GM18508 (cell line): ENCODE measurements around the gene CCT4.
"Not testable (repeated sequence)": the region's sequence is repeated elsewhere in the genome, so short reads cannot be mapped to it uniquely, and the experiment has no call there.

Experiments used
- ATAC-seq: cut with Tn5 transposase; IDR thresholded peaks from one replicate; pipeline ENCODE4 v1.9.1; 2021; ENCODE audit warnings: moderate number of reproducible peaks; ENCODE audit not compliant: insufficient read depth, unreplicated experiment

CCT4 gene, protein sequence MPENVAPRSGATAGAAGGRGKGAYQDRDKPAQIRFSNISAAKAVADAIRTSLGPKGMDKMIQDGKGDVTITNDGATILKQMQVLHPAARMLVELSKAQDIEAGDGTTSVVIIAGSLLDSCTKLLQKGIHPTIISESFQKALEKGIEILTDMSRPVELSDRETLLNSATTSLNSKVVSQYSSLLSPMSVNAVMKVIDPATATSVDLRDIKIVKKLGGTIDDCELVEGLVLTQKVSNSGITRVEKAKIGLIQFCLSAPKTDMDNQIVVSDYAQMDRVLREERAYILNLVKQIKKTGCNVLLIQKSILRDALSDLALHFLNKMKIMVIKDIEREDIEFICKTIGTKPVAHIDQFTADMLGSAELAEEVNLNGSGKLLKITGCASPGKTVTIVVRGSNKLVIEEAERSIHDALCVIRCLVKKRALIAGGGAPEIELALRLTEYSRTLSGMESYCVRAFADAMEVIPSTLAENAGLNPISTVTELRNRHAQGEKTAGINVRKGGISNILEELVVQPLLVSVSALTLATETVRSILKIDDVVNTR

DNA sequence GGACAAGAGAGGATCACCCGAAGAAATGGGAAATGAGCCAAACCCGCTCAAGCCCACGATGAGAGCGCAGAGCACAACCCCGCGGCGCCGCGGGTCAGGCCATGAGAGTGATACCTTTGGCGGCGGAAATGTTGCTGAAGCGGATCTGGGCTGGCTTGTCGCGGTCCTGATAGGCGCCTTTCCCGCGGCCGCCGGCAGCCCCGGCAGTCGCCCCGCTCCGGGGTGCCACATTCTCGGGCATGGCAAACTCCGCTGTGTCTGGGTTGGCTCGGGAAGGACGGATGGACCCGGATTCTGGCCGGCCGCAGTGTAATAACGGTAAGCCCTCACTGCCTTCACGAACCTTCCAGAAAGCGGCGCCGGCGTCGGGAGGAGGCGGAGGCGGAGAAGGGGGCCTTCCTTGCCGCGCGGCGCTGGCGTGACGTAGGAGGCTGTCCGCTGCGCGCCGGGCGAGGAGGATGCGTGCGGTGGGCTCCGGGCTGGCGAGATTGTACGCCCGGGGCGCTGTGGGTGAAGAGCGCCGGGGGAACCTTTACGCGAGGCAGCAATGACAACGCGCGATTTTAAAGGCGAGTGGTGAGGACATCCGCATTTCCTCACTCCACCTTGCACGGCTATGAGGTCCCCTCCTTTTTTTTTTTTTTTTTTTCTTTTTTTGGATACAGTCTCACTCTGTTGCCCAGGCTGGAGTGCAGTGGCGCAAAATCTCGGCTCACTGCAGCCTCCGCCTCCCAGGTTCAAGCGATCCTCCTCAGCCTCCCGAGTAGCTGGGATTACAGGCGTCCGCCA is at the start of gene CCT4:
CCT4 (minus strand) TSS at position 390 of the 789 bp plus-strand sequence; CDS start at position 241, 149 bp downstream.
- ATAC-seq, result no peak

DNA sequence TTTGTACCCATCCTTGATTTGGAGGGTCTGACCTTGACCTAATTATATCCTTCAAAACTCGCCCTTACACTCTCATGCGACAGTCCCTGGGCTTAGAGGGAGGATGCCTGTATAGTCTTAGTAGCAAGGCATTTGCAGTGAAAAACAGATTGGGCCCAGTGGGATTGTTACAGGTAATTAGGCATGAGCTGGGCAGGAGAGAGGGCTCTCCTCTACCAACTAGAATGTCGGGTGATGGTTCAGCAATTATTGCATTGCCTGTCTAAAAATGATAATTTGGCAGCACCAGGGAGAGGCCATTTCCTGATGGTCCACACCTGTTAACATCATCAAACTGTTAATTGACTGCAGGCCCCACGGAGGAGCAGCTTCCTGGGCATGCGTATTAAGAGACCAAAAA is 49.4 kb upstream of the CCT4 start:
- ATAC-seq, result no peak

DNA sequence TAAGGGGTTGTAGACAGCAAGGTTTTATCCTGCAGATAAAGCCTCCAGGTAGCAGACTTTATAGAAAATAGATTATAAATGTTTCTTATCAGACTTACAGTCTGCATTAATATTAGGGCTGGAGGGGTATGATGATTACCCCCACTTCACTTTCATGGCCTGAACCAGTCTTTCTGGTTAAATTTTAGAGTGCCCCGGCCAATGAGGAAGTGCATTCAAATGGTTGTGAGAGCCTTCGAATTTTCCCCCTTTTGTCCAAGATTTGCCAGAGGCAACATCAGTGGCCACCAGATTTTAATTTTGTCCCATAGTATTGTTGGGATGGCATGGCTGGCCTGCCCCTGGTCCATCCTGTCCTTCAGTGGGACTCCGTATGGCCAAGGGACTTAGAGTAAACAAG is 48.6 kb upstream of the CCT4 start:
- no peak for ATAC-seq

DNA sequence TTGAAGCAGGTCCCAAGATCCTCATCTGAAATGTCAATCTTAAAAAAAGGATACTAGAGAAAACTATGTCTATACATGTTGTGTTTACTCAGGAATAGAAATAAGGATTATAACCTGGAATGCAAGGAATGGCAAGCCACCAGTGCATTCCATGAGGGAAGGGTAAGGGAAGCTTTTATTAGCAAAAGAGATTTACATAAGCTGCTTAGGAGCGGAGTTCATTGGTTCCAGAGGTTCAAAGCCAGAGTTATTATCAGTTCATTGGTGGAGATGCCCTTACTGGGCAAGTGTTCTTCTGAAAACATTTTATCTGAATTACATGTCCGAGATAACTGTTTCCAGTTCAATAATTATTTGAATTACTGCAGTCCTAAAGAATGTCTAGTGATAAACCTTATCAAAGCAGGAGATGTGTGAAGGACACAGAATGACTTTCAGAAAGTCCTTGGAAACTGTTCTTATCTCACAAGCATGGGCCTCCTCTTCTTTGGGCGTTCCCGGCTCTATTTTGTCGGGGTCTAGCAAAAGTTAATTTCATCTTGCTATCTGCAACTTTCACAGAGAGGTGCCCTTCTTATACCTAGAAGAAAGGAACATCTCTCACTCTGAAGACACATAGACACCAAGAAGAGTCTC is 40.5 kb upstream of the CCT4 start:
- ATAC-seq, result no peak

DNA sequence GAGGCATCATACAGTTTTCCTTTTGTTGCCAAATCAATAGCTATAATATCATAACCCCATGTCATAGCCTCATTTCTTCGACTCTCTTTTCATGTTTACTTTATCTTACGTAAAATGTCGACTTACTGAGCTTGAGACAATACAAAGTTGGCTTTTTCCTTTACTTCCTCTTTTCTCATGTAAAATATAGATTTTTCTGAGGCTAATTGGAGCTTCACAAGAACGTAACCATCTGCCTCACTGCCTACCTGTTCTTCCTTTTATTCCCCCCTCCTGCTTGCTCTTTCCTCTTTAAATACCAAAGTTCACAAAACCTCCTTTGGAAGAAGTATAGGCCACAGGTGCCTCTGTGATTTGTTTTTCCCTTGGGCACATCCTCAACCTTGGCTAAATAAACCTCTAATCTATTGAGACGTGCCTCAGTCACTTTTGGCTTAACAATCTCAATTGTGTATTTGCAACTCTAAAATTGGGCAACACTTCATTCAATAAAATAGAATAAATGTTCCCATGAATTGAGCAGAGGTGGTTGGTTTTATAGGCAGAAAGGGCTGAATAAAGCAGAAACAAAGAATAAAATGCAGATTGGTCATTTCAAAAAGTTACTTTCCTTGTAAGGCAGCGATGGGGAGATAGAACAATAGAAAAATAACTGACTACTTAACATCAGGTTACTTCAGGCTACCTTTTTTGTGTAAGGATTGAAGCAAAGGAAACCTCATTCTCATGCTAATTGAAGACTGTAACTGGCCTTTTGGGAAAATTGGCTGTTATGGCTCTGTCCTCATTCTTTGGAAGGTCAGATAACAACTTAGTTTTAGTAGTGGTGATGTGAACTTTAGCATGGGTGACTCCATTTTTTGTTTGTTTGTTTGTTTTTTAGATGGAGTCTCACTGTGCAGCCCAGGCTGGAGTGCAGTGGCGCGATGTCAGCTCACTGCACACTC is 38.3 kb upstream of the CCT4 start:
- ATAC-seq, result no peak

DNA sequence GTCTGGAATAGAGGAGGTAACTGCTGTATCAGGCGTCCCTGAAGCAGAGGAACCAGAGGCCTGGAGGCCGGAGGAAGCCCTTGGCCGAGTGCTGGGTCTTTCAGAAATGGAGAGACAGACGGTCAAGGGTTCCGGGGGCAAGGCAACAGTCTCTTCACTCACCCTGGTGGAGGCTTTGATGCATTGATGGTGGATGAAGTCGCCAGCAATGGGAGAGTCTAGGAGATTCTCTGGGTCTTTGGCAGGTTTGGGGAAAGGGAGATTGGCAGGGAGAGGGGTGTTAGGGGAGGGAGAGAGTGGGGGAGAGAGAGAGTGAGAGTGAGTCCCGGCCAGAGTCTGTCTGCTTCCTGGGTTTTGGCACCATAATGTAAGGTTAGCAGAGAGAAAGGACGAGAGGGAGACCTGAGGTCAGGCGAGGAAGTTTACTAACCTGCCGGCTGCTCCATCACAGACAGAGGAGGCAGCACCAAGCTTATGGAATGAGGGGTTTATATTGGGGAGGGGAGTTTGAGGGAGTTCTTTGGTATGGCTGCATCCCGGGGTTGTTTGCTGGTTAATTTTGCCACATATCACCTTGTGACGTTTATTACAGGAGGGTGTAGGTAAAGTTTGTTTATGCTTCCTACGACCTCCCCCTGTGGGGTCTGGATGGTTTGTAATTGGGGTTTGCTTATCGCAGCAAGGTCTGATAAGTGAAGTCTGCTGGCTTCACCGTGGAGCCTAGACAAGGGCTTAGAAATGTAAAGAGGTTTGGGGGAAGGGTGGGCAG is 36.6 kb upstream of the CCT4 start:
- ATAC-seq, result no peak

DNA sequence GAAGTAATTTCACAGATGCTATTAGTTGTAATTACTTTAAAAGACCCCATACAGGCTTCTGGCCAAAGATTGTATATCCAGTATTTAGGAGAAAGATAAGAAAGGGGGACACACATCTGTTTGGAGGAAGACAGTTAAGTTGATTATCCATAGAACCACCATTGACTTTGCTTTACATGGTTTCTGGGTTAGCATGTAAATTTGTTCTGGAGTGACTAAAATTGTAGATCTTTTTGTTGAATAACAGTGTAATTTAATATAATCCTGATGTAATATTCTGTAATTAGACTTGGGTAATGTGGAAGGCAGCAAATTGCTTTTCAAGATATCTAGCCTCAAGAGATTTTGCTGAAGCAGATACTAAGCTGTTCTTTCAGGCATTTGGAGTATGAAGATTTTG is 34.3 kb upstream of the CCT4 start:
- no peak for ATAC-seq

DNA sequence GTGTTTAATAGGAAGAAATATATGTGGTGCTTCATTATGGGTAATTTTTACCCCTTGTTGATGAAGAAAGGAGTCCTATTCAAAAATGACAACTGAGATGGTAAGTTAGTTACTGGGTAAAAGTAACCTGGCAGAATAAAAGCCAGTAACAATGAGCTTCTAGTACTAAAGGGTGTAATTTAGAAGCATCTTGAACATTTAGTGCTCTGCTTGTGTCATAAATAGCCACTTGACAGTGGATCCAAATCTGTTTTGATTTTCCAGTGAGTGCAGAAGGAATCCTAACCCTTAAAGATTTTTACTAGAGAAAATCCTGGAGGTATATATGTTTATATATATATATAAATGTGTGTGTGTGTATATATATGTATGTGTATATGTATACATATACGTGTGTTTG is 32.1 kb upstream of the CCT4 start:
- ATAC-seq, result no peak

DNA sequence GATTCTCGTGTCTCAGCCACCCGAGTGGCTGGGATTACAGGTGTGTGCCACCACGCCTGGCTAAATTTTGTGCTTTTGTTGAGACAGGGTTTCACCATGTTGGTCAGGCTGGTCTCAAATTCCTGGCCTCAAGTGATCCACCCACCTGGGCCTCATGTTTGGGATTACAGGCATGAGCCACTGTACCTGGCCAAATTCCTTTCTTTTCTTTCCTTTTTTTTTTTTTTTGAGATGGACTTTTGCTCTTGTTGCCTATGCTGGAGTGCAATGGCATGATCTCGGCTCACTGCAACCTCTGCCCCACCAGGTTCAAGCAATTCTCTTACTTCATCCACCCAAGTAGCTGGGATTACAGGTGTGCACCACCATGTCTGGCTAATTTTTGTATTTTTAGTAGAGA is 26.3 kb upstream of the CCT4 start:
- ATAC-seq, result not testable (repeated sequence)

DNA sequence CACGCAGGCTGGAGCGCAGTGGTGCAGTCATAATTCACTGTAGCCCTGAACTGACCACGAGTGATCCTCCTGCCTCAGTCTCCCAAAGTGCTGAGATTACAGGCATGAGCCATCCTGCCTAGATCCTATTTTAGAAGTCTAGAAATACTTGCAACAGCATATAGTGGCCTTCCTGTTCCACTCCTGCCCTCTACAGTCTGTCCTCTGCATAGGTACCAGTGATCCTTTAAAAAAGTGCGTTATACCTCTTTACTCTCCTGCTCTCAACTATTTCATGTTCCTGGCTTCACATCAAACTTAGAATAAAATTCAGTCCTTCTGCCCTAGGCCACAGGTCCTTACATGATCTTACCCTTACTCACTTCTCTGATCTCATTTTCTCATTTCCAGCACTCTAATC is 23.1 kb upstream of the CCT4 start:
- no peak for ATAC-seq

DNA sequence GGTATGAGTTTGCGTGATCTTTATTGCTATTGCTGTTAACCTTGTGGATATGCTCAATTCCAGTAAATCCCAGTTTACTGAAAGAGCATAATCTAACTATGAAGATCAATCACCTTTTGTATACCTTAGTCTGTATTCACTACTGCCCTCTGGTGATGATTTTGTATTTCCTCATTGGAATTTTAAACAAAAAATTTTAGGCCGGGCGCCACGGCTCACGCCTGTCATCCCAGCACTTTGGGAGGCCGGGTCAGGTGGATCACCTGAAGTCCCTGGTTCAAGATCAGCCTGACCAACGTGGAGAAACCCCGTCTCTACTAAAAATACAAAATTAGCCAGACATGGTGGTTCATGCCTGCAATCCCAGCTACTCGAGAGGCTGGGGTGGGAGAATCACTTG is 22.1 kb upstream of the CCT4 start:
- ATAC-seq, result no peak

DNA sequence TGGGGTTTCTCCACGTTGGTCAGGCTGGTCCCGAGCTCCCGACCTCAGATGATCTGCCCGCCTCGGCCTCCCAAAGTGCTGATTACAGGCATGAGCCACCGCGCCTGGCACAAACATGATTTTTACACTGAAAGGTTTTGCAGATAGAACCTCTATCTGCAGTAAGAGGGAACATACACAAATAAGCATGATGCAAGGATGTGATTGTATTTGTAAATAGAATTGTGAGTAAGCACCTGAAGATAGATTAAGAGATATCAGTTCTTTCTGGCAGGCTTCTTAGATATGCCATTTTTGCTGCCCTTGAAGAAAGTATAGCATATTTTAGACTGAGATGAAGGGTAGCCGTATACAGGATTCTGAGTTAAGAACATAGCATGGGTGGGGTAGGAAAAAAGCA is 20.7 kb upstream of the CCT4 start:
- no peak for ATAC-seq

DNA sequence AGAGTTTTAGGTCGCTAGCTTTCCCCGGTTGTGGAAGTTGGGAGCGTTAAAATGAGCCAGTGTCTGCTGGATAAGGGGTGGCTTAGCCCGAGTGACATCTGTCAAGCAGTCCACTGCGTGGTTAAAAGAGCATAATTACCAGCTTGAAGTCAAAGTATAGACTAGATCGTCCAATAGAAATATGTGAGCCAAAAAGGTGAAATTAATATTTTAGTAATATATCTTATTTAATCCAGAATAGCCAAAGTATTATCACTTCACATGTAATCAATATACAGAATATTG is 17.7 kb upstream of the CCT4 start:
- ATAC-seq, result no peak

DNA sequence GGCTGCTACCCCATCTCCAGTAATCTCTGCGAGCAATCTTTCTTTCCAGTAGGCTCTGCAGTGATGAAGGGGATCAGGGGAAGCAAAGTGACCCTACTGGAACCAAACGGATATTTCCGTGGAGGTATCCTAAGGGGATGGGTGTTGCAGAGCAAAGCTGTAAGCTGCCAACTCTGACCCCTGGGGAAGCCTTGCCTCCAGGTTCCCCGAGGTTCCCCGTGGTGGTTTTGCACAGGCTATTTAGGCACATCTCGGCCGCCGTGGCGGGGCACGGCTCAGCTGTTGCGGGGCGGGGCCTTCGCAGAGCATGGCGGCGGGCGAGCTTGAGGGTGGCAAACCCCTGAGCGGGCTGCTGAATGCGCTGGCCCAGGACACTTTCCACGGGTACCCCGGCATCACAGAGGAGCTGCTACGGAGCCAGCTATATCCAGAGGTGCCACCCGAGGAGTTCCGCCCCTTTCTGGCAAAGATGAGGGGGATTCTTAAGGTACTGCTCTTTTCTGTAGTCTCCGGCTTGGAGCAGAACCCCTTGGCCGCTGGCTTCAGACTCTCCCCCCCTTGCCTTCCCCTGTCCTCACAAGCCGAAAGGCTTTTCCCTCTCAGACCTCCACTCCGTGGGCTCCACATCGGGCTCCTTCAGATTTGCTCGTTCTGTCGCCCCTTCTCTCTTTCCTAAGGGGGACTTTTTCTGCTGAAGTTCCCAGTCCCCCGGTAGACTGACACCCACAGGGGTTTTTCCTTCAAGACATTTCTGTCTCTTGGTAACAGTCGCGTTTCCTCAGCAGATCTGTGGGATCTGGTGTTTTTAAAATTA is 17.1 kb upstream of the CCT4 start, which contains the start of gene COMMD1:
COMMD1 (plus strand) TSS at position 303 of the 814 bp plus-strand sequence; CDS start at position 308, 5 bp downstream.
- peak; percentile 77 for ATAC-seq

DNA sequence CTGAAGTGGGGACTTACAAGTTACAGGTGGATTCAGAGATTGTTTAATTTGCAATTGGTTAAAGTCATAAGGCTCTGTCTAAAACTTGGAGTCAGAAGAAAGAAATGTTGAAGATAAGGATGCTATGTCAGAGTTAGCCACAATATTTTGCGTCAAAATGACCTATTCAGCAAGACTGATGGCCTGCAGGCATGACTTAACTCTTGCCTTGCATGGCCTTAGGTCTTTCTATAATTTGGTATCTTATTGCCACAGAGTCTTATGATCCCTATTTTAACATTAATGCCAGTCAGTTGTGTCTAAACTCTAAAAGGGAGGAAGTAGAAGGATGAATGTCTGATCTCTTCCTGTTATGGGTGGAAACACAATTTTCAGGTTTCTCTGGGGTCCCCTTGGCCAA is 11.8 kb upstream of the CCT4 start:
- ATAC-seq, result no peak

DNA sequence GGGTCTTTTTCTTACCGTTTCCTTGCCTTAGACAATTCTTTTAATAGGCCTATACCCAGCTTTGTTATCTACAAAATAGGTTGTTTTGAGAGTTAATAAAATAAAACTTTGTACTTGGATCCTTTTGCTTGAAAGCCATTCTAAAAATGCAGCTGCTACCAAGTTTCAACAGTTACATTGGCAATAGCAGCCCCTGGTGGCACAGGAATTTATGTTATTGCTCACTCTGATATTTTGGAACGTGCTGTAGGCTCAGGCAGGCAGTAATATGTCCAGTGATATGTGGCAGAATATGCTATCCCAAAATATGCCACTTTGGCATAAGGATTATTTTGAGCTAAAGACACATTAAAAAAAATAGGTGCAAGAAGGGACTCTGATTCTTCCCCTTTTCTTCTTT is 10.4 kb upstream of the CCT4 start:
- no peak for ATAC-seq

DNA sequence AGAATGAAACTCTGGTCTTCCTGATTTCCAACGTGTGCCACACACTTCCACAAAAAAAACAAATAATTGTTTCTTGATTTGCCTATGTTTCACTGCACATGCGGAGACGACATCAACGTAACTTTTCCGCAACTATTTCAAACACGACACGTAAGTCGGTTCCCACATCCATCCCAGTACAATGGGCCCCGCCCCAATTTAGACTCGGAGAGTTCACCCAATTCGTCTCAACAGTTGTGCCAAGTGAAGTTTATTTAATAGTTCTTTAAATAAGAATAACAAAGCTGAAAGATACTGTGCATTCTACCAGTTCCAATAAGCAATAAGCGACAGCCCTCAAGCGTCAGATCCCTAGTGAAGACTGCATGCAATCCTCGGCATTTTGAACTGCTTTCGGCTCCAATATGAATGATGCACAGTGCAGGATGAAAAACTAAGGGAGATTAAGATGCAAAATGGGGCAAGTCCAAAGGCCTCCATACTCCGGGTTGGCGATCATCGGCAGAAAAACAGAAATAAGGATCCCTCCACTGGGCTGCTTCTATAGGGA is 664 bp downstream of the CCT4 start:
- ATAC-seq, result no peak
